HG03469 (cell line): ENCODE measurements around the gene SERHL2.
"Not testable (repeated sequence)": the region's sequence is repeated elsewhere in the genome, so short reads cannot be mapped to it uniquely, and the experiment has no call there.

Source experiments
- ATAC-seq: cut with Tn5 transposase; IDR thresholded peaks from one replicate; pipeline ENCODE4 v1.9.1; 2021; ENCODE audit warnings: mild to moderate bottlenecking, moderate library complexity, moderate number of reproducible peaks; ENCODE audit not compliant: unreplicated experiment

The SERHL2 gene

GRCh38 chr22:42553475-42554361, at the start of gene SERHL2:
Gene SERHL2 (plus strand): TSS chr22:42553956. CDS start chr22:42554021, 65 bp downstream.
- ATAC-seq = peak; percentile 32

GRCh38 chr22:42508327-42508974, 45.3 kb upstream of the SERHL2 start:
- ATAC-seq = not testable (repeated sequence)

GRCh38 chr22:42508975-42509364, 44.8 kb upstream of the SERHL2 start:
- not testable (repeated sequence) for ATAC-seq

- ATAC-seq = no peak
These were observed 44.2 kb upstream of the SERHL2 start for GRCh38 chr22:42509548-42509947.

- no peak for ATAC-seq
These were observed 42.3 kb upstream of the SERHL2 start for GRCh38 chr22:42511401-42511891.

GRCh38 chr22:42512273-42512990, 41.3 kb upstream of the SERHL2 start:
- not testable (repeated sequence) for ATAC-seq

- not testable (repeated sequence) for ATAC-seq
These were observed 39.4 kb upstream of the SERHL2 start for GRCh38 chr22:42514331-42514730.

GRCh38 chr22:42515304-42515703, 38.5 kb upstream of the SERHL2 start:
- not testable (repeated sequence) for ATAC-seq

- ATAC-seq = no peak
These were observed 37.9 kb upstream of the SERHL2 start for GRCh38 chr22:42515896-42516295.

- ATAC-seq = not testable (repeated sequence)
These were observed 36.7 kb upstream of the SERHL2 start for GRCh38 chr22:42517103-42517502.

- ATAC-seq = peak; percentile 15
These were observed 34.9 kb upstream of the SERHL2 start for GRCh38 chr22:42518638-42519524.

GRCh38 chr22:42519525-42520401, 34.0 kb upstream of the SERHL2 start, which contains the start of gene RRP7A:
Gene RRP7A (minus strand): TSS chr22:42519796. CDS start chr22:42519786, 10 bp downstream.
- ATAC-seq = peak; percentile 44

- no peak for ATAC-seq
These were observed 32.6 kb upstream of the SERHL2 start for GRCh38 chr22:42521228-42521546.

GRCh38 chr22:42522546-42522945, 31.2 kb upstream of the SERHL2 start:
- no peak for ATAC-seq

- ATAC-seq = no peak
These were observed 25.0 kb upstream of the SERHL2 start for GRCh38 chr22:42528591-42529307.

- not testable (repeated sequence) for ATAC-seq
These were observed 24.3 kb upstream of the SERHL2 start for GRCh38 chr22:42529435-42529834.

GRCh38 chr22:42531401-42532084, 22.2 kb upstream of the SERHL2 start:
- ATAC-seq = not testable (repeated sequence)

- no peak for ATAC-seq
These were observed 20.1 kb upstream of the SERHL2 start for GRCh38 chr22:42533638-42533977.
